GM12801 (cell line): Measurements from ENCODE around the gene GON4L.

Experiments
- TF ChIP-seq, protein P1 (sequence below): IDR thresholded peaks from one replicate; pipeline ENCODE4 v1.5.1; 2011; ENCODE audit warnings: control low read depth; ENCODE audit not compliant: insufficient read length; ENCODE audit errors: extremely low read depth

Gene GON4L

DNA sequence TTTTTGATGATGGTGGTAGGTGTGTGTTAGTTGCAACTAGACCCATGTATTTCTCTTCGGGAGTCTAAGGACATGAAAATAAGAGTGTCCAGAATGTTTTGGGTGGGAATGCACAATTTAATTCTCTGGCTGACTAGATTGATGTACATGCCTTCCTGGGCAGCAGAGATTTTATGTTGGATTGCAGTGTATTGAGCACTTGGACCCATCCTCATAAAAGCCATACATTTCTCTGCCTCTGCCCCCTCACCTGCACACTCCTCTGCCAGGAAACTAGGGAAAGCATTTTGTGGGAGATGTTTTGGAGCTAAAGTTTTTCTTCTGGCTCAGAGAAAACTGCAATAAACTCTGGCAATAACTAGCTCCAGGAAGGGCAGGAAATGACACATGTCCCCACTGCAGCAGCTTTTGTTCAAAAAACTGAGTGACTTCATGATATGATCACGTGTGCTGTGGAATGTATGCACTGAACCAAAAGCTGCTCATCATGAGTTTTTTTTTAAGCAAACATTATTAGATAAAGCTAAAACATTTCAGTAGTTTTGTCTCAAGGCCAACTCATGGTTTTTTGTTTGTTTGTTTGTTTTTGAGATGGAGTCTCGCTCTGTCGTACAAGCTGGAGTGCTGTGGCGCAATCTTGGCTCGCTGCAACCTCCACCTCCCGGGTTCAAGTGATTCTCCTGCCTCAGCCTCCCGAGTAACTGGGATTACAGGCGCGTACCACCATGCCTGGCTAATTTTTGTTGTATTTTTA is 36.6 kb upstream of the GON4L start:
- TF ChIP-seq, protein P1, sequence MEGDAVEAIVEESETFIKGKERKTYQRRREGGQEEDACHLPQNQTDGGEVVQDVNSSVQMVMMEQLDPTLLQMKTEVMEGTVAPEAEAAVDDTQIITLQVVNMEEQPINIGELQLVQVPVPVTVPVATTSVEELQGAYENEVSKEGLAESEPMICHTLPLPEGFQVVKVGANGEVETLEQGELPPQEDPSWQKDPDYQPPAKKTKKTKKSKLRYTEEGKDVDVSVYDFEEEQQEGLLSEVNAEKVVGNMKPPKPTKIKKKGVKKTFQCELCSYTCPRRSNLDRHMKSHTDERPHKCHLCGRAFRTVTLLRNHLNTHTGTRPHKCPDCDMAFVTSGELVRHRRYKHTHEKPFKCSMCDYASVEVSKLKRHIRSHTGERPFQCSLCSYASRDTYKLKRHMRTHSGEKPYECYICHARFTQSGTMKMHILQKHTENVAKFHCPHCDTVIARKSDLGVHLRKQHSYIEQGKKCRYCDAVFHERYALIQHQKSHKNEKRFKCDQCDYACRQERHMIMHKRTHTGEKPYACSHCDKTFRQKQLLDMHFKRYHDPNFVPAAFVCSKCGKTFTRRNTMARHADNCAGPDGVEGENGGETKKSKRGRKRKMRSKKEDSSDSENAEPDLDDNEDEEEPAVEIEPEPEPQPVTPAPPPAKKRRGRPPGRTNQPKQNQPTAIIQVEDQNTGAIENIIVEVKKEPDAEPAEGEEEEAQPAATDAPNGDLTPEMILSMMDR = no peak

DNA sequence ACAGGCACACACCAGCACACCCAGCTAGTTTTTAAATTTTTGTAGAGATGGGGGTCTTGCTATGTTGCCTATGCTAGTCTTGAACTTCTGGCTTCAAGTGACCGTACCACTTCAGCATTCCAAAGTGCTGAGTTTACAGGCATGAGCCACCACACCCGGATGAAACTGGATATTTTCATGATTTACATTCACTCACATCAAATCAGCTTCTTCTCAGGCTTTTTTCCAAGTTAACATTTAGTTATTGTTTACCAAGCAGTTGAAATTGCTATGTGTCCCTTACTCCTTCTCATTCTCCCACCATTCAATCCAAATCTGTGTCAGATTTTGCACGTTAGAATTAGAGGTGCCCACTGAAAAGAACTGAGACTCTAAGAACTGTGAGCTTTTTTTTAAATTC is 35.8 kb upstream of the GON4L start:
- TF ChIP-seq, protein P1 = no peak

- TF ChIP-seq, protein P1 = no peak
Measured at GRCh38 chr1:155890251-155890650, 33.2 kb upstream of the GON4L start.

GRCh38 chr1:155889566-155889965 is 32.6 kb upstream of the GON4L start:
- TF ChIP-seq, protein P1 = no peak

GRCh38 chr1:155888481-155888880 is 31.5 kb upstream of the GON4L start:
- TF ChIP-seq, protein P1 = no peak

DNA sequence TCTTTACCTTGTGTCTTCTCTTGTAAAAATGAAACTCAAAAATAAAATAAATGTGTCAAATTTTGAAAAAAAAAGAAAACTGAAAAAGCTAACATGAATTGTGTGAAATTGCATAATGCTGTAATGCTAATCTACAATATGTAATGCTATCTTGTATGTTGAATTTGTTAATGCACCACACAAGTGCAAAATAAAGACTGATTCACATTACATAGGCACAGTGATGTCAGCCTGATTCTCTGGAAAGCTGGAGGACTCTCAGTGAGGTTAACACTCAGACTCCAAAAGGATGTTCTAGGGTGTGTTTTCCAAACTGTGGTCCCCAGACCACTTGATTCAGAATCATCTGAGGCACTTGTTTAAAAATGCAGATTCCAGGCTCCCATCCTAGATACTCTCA is 28.0 kb upstream of the GON4L start:
- TF ChIP-seq, protein P1 = no peak

DNA sequence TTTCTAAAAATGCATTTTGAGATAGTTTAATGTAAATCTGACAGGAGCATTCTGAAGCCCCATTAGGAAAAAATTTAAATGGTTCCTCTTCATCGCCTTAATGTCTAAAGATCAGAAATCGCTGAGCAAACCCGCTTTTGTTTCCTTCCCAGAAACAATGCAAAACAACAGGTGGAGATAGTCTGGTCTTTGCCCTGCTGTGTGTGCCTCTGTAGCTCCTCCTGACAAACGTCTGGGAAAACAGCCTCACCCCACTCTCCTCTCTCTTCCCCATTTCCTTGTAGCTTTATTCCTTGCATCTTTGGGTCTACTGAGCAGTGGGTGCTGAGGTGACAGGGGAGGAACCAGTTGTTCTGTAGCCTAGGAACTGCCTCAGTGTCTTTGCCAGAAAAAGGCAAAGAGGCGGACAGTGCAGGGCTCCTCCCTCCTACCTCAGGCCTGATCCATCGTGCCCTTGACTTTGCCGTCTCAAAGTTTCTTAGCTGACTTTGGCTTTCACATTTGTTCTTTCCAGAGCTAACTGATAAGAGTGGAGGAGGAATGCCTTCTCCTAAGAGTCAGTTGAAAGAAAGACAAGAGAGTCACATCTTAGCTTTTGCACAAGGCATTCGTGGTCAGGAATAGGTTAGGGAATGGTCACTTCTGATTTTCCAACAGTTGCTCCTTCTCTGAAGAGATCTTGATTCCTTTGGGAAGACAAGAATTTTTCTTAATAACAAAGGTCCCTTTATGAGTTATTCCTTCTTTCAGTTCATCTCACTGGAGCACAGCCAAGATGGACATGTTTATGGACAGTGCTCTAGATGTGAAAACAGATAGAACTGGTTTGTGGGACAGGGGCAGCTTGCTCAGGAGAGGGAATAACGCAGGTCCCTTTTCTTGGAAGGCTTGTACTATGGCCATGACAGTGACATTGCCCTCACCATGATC is 27.3 kb upstream of the GON4L start:
- TF ChIP-seq, protein P1 = no peak
